ENCODE measurements around the gene APELA. TPM values are rescaled to one million over a fixed set of nuclear protein-coding genes. Genes with fewer than 3 reads are reported as not detected.
"Not testable (repeated sequence)": the region's sequence is repeated elsewhere in the genome, so short reads cannot be mapped to it uniquely, and the experiment has no call there.

The APELA gene
- total and polyA plus RNA-seq, 4 donors: 0.35 TPM; not detected in 3

DNA sequence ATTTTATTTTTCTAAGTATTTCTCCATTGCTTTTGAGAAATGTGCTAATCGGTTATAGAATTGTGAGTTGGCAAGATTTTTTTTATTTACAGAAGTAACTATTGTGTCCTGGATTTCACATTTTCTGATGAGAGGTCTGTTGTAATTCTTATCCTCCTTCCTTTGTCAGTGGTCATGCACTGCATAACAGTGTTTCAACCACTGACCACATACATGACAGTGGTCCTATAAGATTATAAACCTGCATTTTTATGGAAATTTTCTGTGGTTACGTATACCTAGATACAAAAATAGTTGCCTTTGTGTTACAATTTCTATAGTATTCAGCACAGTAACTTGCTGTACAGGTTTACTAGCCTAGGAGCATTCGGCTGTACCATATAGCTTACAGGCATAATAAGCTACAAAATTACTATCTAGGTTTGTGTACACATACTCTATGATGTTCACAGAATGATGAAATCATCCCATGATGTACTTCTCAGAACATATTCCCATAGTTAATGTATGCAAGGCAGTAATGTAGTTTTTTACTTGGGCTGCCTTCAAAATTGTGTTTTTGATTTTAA is 47.8 kb downstream of the APELA start:
- ATAC-seq (ENCODE audit: insufficient read depth, low FRiP score): no peak
- H3K4me1 ChIP-seq (ENCODE audit: control insufficient read depth in 5 of 5, insufficient read depth in 5 of 5, low read length in 5 of 5): no peaks in the 10 kb centered on the region
- no peak for DNase-seq
- no peak overlapping the region for H3K9ac ChIP-seq (ENCODE audit: insufficient read depth in 1 of 2, low read length in 2 of 2)
- TF ChIP-seq, protein P1, sequence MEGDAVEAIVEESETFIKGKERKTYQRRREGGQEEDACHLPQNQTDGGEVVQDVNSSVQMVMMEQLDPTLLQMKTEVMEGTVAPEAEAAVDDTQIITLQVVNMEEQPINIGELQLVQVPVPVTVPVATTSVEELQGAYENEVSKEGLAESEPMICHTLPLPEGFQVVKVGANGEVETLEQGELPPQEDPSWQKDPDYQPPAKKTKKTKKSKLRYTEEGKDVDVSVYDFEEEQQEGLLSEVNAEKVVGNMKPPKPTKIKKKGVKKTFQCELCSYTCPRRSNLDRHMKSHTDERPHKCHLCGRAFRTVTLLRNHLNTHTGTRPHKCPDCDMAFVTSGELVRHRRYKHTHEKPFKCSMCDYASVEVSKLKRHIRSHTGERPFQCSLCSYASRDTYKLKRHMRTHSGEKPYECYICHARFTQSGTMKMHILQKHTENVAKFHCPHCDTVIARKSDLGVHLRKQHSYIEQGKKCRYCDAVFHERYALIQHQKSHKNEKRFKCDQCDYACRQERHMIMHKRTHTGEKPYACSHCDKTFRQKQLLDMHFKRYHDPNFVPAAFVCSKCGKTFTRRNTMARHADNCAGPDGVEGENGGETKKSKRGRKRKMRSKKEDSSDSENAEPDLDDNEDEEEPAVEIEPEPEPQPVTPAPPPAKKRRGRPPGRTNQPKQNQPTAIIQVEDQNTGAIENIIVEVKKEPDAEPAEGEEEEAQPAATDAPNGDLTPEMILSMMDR (IDR thresholded peaks at IDR 0.05; ENCODE audit: control extremely low read depth, extremely low read depth): no peak
- no peaks in the 10 kb centered on the region for H3K27me3 ChIP-seq (ENCODE audit: control insufficient read depth in 3 of 3, insufficient read depth in 3 of 3, low read length in 2 of 3)
- H3K36me3 ChIP-seq (ENCODE audit: control insufficient read depth in 4 of 4, insufficient read depth in 4 of 4, low read length in 4 of 4): no peaks in the 10 kb centered on the region
- H3K4me3 ChIP-seq: no peak overlapping the region
- no peaks in the 10 kb centered on the region for H3K9me3 ChIP-seq (ENCODE audit: control insufficient read depth in 4 of 4, insufficient read depth in 3 of 4, low read length in 3 of 4)
- WGBS, 2 donors: 85 to 90% methylated on average over 3 of the region's 3 CpGs
- H3K27ac ChIP-seq (ENCODE audit: low read depth in 1 of 2, low read length in 1 of 2): no peak overlapping the region

DNA sequence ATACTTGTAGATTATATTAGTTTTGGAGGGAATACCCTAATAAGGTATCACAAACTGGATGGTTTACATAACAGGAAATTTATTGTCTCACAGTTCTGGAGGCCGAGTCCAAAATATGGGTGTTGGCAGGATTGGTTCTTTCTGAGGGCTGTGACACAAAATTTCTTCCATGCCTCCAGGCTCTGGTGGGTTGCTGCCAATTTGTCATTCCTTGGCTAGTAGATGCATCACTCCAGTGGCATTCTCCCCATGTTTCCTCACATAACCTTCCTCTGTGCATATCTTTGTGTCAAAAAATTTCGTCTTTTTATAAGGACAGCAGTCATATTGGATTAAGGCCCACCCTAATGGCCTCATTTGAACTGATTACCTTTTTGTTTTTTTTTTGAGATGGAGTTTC is 49.3 kb downstream of the APELA start:
- DNase-seq: no peak
- 72 to 80% methylated on average over 2 of the region's 2 CpGs for WGBS, 2 donors
- no peaks in the 10 kb centered on the region for H3K27me3 ChIP-seq (ENCODE audit: control insufficient read depth in 3 of 3, insufficient read depth in 3 of 3, low read length in 2 of 3)
- H3K27ac ChIP-seq (ENCODE audit: low read depth in 1 of 2, low read length in 1 of 2): no peak overlapping the region
- H3K36me3 ChIP-seq (ENCODE audit: control insufficient read depth in 4 of 4, insufficient read depth in 4 of 4, low read length in 4 of 4): no peaks in the 10 kb centered on the region
- H3K9ac ChIP-seq (ENCODE audit: insufficient read depth in 1 of 2, low read length in 2 of 2): no peak overlapping the region
- H3K4me3 ChIP-seq: no peak overlapping the region
- no peaks in the 10 kb centered on the region for H3K4me1 ChIP-seq (ENCODE audit: control insufficient read depth in 5 of 5, insufficient read depth in 5 of 5, low read length in 5 of 5)
- no peak for ATAC-seq (ENCODE audit: insufficient read depth, low FRiP score)
- no peaks in the 10 kb centered on the region for H3K9me3 ChIP-seq (ENCODE audit: control insufficient read depth in 4 of 4, insufficient read depth in 3 of 4, low read length in 3 of 4)
- TF ChIP-seq, protein P1 (IDR thresholded peaks at IDR 0.05; ENCODE audit: control extremely low read depth, extremely low read depth): no peak

DNA sequence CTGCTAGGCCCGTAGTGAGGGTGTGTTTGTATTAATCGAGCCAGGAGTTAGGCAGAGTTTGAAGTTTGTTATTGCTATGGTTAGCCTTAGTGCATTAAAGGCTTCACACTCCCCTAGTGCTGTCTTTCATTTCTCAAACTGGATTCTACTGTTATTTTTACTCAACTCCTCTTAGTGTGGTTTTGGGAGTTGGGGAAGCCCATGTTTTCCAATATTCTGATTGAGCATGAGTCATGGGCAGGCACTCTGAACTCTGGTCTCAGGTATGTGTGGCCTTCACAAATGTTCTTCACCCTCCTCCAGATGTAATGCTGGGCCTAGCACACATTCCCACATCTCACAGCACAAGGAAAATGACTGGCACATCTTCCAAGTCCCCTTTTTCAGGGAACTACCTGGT is 50.1 kb downstream of the APELA start:
- not testable (repeated sequence) for H3K4me1 ChIP-seq (ENCODE audit: control insufficient read depth in 5 of 5, insufficient read depth in 5 of 5, low read length in 5 of 5); H3K9me3 ChIP-seq (ENCODE audit: control insufficient read depth in 4 of 4, insufficient read depth in 3 of 4, low read length in 3 of 4); H3K36me3 ChIP-seq (ENCODE audit: control insufficient read depth in 4 of 4, insufficient read depth in 4 of 4, low read length in 4 of 4); ATAC-seq (ENCODE audit: insufficient read depth, low FRiP score); H3K27me3 ChIP-seq (ENCODE audit: control insufficient read depth in 3 of 3, insufficient read depth in 3 of 3, low read length in 2 of 3); H3K4me3 ChIP-seq; H3K9ac ChIP-seq (ENCODE audit: insufficient read depth in 1 of 2, low read length in 2 of 2); DNase-seq; H3K27ac ChIP-seq (ENCODE audit: low read depth in 1 of 2, low read length in 1 of 2)
- 74 to 86% methylated on average over 2 of the region's 2 CpGs for WGBS, 2 donors

DNA sequence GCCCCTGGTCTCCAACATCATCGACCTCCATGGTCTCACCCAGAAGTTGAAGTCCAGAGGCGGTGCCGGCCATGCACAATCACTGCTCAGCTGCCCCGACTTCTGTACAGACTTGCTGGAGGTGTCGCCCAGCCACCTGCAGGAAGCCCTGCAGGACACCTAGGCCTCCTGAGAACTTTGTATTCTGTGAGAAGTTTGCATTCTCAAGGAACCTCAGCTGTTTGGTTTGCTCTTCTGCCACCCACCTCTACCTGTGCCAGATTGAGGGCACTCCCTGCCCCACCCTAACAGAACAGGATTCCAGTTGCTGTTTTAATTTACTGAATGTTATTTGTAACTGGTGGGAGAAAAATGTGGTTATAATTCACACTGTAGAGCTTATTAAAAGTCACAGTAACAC is 53.7 kb downstream of the APELA start:
- no peaks in the 10 kb centered on the region for H3K36me3 ChIP-seq (ENCODE audit: control insufficient read depth in 4 of 4, insufficient read depth in 4 of 4, low read length in 4 of 4)
- TF ChIP-seq, protein P1 (IDR thresholded peaks at IDR 0.05; ENCODE audit: control extremely low read depth, extremely low read depth): no peak
- H3K9me3 ChIP-seq (ENCODE audit: control insufficient read depth in 4 of 4, insufficient read depth in 3 of 4, low read length in 3 of 4): peaks cover 0 to 5% (median 0%) of the 10 kb centered on the region in 4 donors
- ATAC-seq (ENCODE audit: insufficient read depth, low FRiP score) (no peak), DNase-seq (no peak)
- no peaks in the 10 kb centered on the region for H3K4me1 ChIP-seq (ENCODE audit: control insufficient read depth in 5 of 5, insufficient read depth in 5 of 5, low read length in 5 of 5)
- H3K27me3 ChIP-seq (ENCODE audit: control insufficient read depth in 3 of 3, insufficient read depth in 3 of 3, low read length in 2 of 3): no peaks in the 10 kb centered on the region
- H3K4me3 ChIP-seq: no peak overlapping the region
- 92 to 93% methylated on average over 5 of the region's 5 CpGs for WGBS, 2 donors
- H3K9ac ChIP-seq (ENCODE audit: insufficient read depth in 1 of 2, low read length in 2 of 2): no peak overlapping the region
- H3K27ac ChIP-seq (ENCODE audit: low read depth in 1 of 2, low read length in 1 of 2): no peak overlapping the region
